Loucy (cell line): Measurements from ENCODE around the gene DPH6.
A peak's percentile ranks its signal among the peaks of the same experiment; 100 is the strongest.
"Not testable (repeated sequence)": the region's sequence is repeated elsewhere in the genome, so short reads cannot be mapped to it uniquely, and the experiment has no call there.

ENCODE experiments used
- H2AFZ ChIP-seq: fragments of 200-600 bp; sonication (generic); 2 replicates; pipeline ENCODE4 v1.6.0; 2016; ENCODE audit warnings: antibody characterized with exemption, mild to moderate bottlenecking, low read length, moderate library complexity
- H3F3A ChIP-seq: fragments of 200-600 bp; 2 replicates; pipeline ENCODE4 v1.6.0; 2016; ENCODE audit warnings: antibody characterized with exemption, low read depth, mild to moderate bottlenecking
- H3K27me3 ChIP-seq: fragments of 200-600 bp; sonication (generic); 2 replicates; pipeline ENCODE4 v1.6.1; 2014; ENCODE audit warnings: low read length, mild to moderate bottlenecking; ENCODE audit not compliant: insufficient read depth, poor library complexity, severe bottlenecking
- H3K36me3 ChIP-seq: fragments of 200-600 bp; sonication (generic); 2 replicates; pipeline ENCODE4 v1.6.1; 2016; ENCODE audit warnings: low read length; ENCODE audit not compliant: insufficient read depth
- H3K4me1 ChIP-seq: fragments of 200-600 bp; sonication (generic); 2 replicates; pipeline ENCODE4 v1.5.1; 2014; ENCODE audit warnings: low read length, mild to moderate bottlenecking; ENCODE audit not compliant: insufficient read depth, poor library complexity, severe bottlenecking
- H3K4me2 ChIP-seq: fragments of 200-600 bp; sonication (generic); 2 replicates; pipeline ENCODE4 v1.6.0; 2014; ENCODE audit warnings: antibody characterized with exemption, low read length, low read depth, mild to moderate bottlenecking; ENCODE audit not compliant: poor library complexity, severe bottlenecking
- H3K4me3 ChIP-seq: fragments of 200-600 bp; sonication (generic); 2 replicates; pipeline ENCODE4 v1.5.1; 2014; ENCODE audit warnings: low read length, mild to moderate bottlenecking, mixed read lengths; ENCODE audit not compliant: poor library complexity, severe bottlenecking
- H3K79me2 ChIP-seq: fragments of 200-600 bp; sonication (generic); 2 replicates; pipeline ENCODE4 v1.6.1; 2014; ENCODE audit warnings: low read length; ENCODE audit not compliant: insufficient read depth
- H3K9ac ChIP-seq: fragments of 200-600 bp; sonication (generic); 2 replicates; pipeline ENCODE4 v1.6.0; 2014; ENCODE audit warnings: mild to moderate bottlenecking, low read depth, low read length, moderate library complexity; ENCODE audit not compliant: poor library complexity, severe bottlenecking
- H3K9me2 ChIP-seq: fragments of 200-600 bp; sonication (generic); replicated peaks from 2 replicates; pipeline ENCODE4 v1.6.1; 2016; ENCODE audit warnings: low read depth, low read length, mixed read lengths
- H3K9me3 ChIP-seq: fragments of 200-600 bp; sonication (generic); 2 replicates; pipeline ENCODE4 v1.6.1; 2014; ENCODE audit warnings: mild to moderate bottlenecking, antibody characterized with exemption, low read length, low read depth; ENCODE audit not compliant: insufficient read depth
- H4K20me1 ChIP-seq: fragments of 200-600 bp; sonication (generic); 2 replicates; pipeline ENCODE4 v1.6.0; 2014; ENCODE audit warnings: antibody characterized with exemption, low read length, mild to moderate bottlenecking; ENCODE audit not compliant: insufficient read depth, poor library complexity, severe bottlenecking
- CTCF ChIP-seq: fragments of 200-600 bp; sonication (generic); conservative IDR thresholded peaks from 2 replicates; pipeline ENCODE4 v1.5.1; 2014; ENCODE audit warnings: mild to moderate bottlenecking, antibody characterized with exemption, low read length
- EZH2phosphoT487 ChIP-seq: fragments of 200-600 bp; IDR thresholded peaks from 2 replicates; pipeline ENCODE4 v1.6.1; 2018; ENCODE audit warnings: antibody characterized with exemption, mild to moderate bottlenecking, moderate library complexity, borderline replicate concordance

Gene DPH6

GRCh38 chr15:35545824-35546510 lies at the start of gene DPH6:
DPH6 (minus strand) TSS chr15:35546165; CDS start chr15:35546141, 24 bp downstream.
- H3K36me3 ChIP-seq, result no peaks in the 10 kb centered on the region
- H3K27me3 ChIP-seq, result no peaks in the 10 kb centered on the region
- H3K4me1 ChIP-seq, result peaks cover 22% of the 10 kb centered on the region
- H4K20me1 ChIP-seq, result no peaks in the 10 kb centered on the region
- no peak for TF ChIP-seq CTCF
- TF ChIP-seq EZH2phosphoT487, result no peak
- H3F3A ChIP-seq, result no peaks in the 10 kb centered on the region
- no peaks in the 10 kb centered on the region for H3K9me3 ChIP-seq
- peak within 1 kb of the TSS; percentile 84 for H3K4me3 ChIP-seq
- H3K79me2 ChIP-seq, result no peaks in the 10 kb centered on the region
- H3K4me2 ChIP-seq, result peak within 1 kb of the TSS; percentile 89
- no peaks in the 10 kb centered on the region for H3K9me2 ChIP-seq
- H3K9ac ChIP-seq, result peak within 1 kb of the TSS; percentile 86
- peak within 1 kb of the TSS; percentile 92 for H2AFZ ChIP-seq

GRCh38 chr15:35595656-35596055 lies 49.7 kb upstream of the DPH6 start:
- H4K20me1 ChIP-seq, result no peaks in the 10 kb centered on the region
- no peak overlapping the region for H3K4me2 ChIP-seq
- H3F3A ChIP-seq, result no peaks in the 10 kb centered on the region
- H3K4me1 ChIP-seq, result no peaks in the 10 kb centered on the region
- H3K4me3 ChIP-seq, result no peak overlapping the region
- H3K27me3 ChIP-seq, result no peaks in the 10 kb centered on the region
- H3K36me3 ChIP-seq, result no peaks in the 10 kb centered on the region
- no peaks in the 10 kb centered on the region for H3K9me3 ChIP-seq
- H2AFZ ChIP-seq, result no peak overlapping the region
- H3K9ac ChIP-seq, result no peak overlapping the region
- no peaks in the 10 kb centered on the region for H3K9me2 ChIP-seq
- no peak for TF ChIP-seq EZH2phosphoT487
- TF ChIP-seq CTCF, result no peak
- no peaks in the 10 kb centered on the region for H3K79me2 ChIP-seq

GRCh38 chr15:35591987-35592386 lies 46.0 kb upstream of the DPH6 start:
- H3K79me2 ChIP-seq, H2AFZ ChIP-seq, H3F3A ChIP-seq, H3K4me3 ChIP-seq, H3K27me3 ChIP-seq, H3K4me2 ChIP-seq, H3K9ac ChIP-seq, H4K20me1 ChIP-seq, H3K4me1 ChIP-seq, H3K36me3 ChIP-seq, H3K9me3 ChIP-seq, H3K9me2 ChIP-seq: not testable (repeated sequence)

GRCh38 chr15:35583863-35584528 lies 38.0 kb upstream of the DPH6 start:
- no peak overlapping the region for H3K4me3 ChIP-seq
- no peaks in the 10 kb centered on the region for H3K9me3 ChIP-seq
- H3K36me3 ChIP-seq, result no peaks in the 10 kb centered on the region
- no peaks in the 10 kb centered on the region for H4K20me1 ChIP-seq
- H3K4me2 ChIP-seq, result no peak overlapping the region
- H3F3A ChIP-seq, result no peaks in the 10 kb centered on the region
- no peaks in the 10 kb centered on the region for H3K79me2 ChIP-seq
- no peaks in the 10 kb centered on the region for H3K9me2 ChIP-seq
- no peak overlapping the region for H2AFZ ChIP-seq
- H3K27me3 ChIP-seq, result no peaks in the 10 kb centered on the region
- no peak for TF ChIP-seq EZH2phosphoT487
- no peak for TF ChIP-seq CTCF
- H3K4me1 ChIP-seq, result no peaks in the 10 kb centered on the region
- no peak overlapping the region for H3K9ac ChIP-seq
